ENCODE results near the gene JMJD6.

DNA sequence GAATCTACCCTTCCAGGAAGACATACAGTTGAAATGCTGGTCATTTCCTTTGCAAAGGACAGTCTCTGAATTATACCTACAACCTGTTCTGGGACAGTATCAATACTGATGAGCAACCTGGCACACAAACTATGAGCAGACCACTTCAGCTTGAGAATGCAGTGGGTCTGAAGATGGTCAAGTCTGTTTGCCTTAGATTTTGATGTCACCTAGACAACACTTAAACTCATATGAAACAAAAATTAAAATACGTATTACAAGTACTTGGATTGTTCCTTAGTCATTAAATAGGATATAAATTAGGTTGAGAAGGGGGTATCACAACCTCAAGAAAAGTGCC is 7.2 kb upstream of the JMJD6 start:
- TF ChIP-seq, protein P1, sequence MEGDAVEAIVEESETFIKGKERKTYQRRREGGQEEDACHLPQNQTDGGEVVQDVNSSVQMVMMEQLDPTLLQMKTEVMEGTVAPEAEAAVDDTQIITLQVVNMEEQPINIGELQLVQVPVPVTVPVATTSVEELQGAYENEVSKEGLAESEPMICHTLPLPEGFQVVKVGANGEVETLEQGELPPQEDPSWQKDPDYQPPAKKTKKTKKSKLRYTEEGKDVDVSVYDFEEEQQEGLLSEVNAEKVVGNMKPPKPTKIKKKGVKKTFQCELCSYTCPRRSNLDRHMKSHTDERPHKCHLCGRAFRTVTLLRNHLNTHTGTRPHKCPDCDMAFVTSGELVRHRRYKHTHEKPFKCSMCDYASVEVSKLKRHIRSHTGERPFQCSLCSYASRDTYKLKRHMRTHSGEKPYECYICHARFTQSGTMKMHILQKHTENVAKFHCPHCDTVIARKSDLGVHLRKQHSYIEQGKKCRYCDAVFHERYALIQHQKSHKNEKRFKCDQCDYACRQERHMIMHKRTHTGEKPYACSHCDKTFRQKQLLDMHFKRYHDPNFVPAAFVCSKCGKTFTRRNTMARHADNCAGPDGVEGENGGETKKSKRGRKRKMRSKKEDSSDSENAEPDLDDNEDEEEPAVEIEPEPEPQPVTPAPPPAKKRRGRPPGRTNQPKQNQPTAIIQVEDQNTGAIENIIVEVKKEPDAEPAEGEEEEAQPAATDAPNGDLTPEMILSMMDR (IDR thresholded peaks at IDR 0.05) = no peak
- TF ChIP-seq POLR2A (IDR thresholded peaks at IDR 0.05) = no peak
- TF ChIP-seq POLR2AphosphoS5 (IDR thresholded peaks at IDR 0.05) = no peak
